Glutamatergic neuron (in vitro differentiated cells): ENCODE results near the gene CELF1. TPM values are rescaled to one million over a fixed set of nuclear protein-coding genes. Genes with fewer than 3 reads are reported as not detected.

Source experiments
- DNase-seq: peaks from one replicate; pipeline ENCODE4 v3.0.0; 2022
- H3K27ac Mint-ChIP-seq: one replicate; pipeline ENCODE4 v1.8.0; 2020; ENCODE audit warnings: mild to moderate bottlenecking, mixed read lengths, inconsistent platforms; ENCODE audit not compliant: unreplicated experiment
- H3K27me3 Mint-ChIP-seq: one replicate; pipeline ENCODE4 v1.8.0; 2020; ENCODE audit warnings: mild to moderate bottlenecking, moderate library complexity, mixed read lengths, inconsistent platforms; ENCODE audit not compliant: unreplicated experiment
- H3K36me3 Mint-ChIP-seq: one replicate; pipeline ENCODE4 v1.8.0; 2020; ENCODE audit warnings: mild to moderate bottlenecking, mixed read lengths, inconsistent platforms; ENCODE audit not compliant: unreplicated experiment
- H3K4me1 Mint-ChIP-seq: one replicate; pipeline ENCODE4 v1.8.0; 2020; ENCODE audit warnings: mild to moderate bottlenecking, low read depth, mixed read lengths, inconsistent platforms; ENCODE audit not compliant: unreplicated experiment
- H3K4me3 Mint-ChIP-seq: one replicate; pipeline ENCODE4 v1.8.0; 2020; ENCODE audit warnings: mild to moderate bottlenecking, mixed read lengths, inconsistent platforms; ENCODE audit not compliant: unreplicated experiment
- H3K9me3 Mint-ChIP-seq: one replicate; pipeline ENCODE4 v1.8.0; 2020; ENCODE audit warnings: mild to moderate bottlenecking, moderate library complexity, mixed read lengths, inconsistent platforms; ENCODE audit not compliant: unreplicated experiment
- total RNA-seq: library from RNA; stranded (reverse); fragmentation: NEBNext Ultra II Directional; extraction: Animal tissue kit (Norgen Biotek cat#: 25700); gene quantifications from one replicate; pipeline ENCODE4 v1.2.1, GENCODE V29; 2021; ENCODE audit not compliant: unreplicated experiment
- TF ChIP-seq, protein P1 (sequence below): fragments of 200-600 bp; sonication (generic); IDR thresholded peaks from one replicate; pipeline ENCODE4 v1.5.0; 2021; ENCODE audit not compliant: partially characterized antibody, unreplicated experiment

CELF1 gene
- total RNA-seq, 1 donor from 2014 or later: 261 TPM

DNA sequence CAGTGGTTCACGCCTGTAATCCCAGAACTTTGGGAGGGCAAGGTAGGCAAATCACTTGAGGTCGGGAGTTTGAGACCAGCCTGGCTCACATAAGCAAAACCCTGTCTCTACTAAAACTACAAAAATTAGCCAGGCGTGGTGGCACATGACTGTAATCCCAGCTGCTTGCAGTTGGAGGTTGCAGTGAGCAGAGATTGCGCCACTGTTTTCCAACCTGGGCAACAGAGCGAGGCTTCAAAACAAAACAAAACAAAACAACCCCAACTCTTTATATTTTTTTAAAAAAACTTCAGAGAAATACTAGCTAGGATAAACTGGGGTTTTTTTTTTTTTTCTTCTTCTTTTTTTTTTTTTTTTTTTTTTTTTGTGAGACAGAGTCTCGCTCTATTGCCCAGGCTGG, 72.2 kb downstream of the CELF1 start:
- Mint-ChIP-seq H3K27me3 (peaks cover 4% of the 10 kb centered on the region), H3K4me1 (peaks cover 1% of the 10 kb centered on the region), H3K4me3 (no peak overlapping the region), H3K36me3 (peaks cover 3% of the 10 kb centered on the region), H3K27ac (no peak overlapping the region), H3K9me3 (peaks cover 12% of the 10 kb centered on the region)
- TF ChIP-seq, protein P1, sequence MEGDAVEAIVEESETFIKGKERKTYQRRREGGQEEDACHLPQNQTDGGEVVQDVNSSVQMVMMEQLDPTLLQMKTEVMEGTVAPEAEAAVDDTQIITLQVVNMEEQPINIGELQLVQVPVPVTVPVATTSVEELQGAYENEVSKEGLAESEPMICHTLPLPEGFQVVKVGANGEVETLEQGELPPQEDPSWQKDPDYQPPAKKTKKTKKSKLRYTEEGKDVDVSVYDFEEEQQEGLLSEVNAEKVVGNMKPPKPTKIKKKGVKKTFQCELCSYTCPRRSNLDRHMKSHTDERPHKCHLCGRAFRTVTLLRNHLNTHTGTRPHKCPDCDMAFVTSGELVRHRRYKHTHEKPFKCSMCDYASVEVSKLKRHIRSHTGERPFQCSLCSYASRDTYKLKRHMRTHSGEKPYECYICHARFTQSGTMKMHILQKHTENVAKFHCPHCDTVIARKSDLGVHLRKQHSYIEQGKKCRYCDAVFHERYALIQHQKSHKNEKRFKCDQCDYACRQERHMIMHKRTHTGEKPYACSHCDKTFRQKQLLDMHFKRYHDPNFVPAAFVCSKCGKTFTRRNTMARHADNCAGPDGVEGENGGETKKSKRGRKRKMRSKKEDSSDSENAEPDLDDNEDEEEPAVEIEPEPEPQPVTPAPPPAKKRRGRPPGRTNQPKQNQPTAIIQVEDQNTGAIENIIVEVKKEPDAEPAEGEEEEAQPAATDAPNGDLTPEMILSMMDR: no peak
- no peak for DNase-seq

DNA sequence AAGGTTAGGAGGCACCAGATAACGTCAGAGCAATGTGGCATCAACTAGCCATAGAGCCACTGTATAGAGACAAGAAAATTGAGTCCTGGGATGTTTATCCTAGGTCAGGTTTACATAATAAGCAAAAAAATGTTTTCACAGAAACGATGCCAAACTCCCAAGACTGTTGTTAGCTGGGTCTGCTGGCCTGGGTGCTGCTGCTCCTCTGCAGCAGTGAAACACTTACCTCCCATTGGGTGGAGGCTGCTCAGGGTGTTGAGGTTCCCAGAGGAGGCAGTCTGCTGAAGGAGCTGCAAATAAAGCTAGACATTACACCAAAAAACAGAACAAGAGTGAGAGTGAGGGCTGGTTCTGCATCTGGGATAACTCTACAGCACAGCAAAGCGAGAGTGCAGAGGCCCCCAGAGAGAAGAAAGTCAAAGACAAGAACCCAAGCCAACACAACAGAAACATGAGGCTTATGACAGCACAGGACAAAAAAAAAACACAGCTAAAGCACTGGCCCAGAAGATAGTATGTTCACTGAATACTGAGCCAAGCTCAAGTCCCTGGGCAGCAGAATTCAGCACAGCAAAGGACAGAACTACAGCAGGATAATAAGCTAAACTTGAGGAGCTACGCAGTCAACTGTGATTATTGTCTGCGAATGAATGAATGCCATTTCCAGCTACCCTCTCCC, 74.1 kb downstream of the CELF1 start:
- Mint-ChIP-seq H3K4me3 (no peak overlapping the region), H3K36me3 (peaks cover 3% of the 10 kb centered on the region), H3K4me1 (peaks cover 9% of the 10 kb centered on the region), H3K27me3 (peaks cover 4% of the 10 kb centered on the region), H3K27ac (no peak overlapping the region), H3K9me3 (peaks cover 14% of the 10 kb centered on the region)
- TF ChIP-seq, protein P1: no peak
- DNase-seq: no peak

DNA sequence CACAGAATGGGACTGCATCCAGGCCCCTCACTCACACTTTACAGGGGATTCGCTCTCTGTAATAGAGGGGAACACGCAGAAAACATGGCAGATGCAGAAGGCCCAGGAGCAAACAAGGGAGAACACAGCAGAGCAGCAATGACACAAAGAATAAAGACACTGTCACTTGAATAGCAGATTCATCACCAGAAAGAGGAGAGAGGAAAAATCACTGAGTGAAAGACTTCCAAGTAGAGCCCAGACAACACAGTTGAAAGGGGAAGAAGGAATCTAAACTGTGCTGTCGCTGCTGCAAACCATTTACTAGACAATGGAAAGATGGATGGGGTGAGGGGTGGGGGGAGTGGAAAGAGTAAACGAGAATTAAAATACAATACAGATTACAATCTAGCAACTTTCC, 75.2 kb downstream of the CELF1 start:
- peaks cover 6% of the 10 kb centered on the region for H3K27me3 Mint-ChIP-seq
- TF ChIP-seq, protein P1: no peak
- no peak for DNase-seq
- no peak overlapping the region for H3K27ac Mint-ChIP-seq
- peaks cover 18% of the 10 kb centered on the region for H3K4me1 Mint-ChIP-seq
- H3K9me3 Mint-ChIP-seq: peaks cover 12% of the 10 kb centered on the region
- peaks cover 8% of the 10 kb centered on the region for H3K36me3 Mint-ChIP-seq
- H3K4me3 Mint-ChIP-seq: no peak overlapping the region

DNA sequence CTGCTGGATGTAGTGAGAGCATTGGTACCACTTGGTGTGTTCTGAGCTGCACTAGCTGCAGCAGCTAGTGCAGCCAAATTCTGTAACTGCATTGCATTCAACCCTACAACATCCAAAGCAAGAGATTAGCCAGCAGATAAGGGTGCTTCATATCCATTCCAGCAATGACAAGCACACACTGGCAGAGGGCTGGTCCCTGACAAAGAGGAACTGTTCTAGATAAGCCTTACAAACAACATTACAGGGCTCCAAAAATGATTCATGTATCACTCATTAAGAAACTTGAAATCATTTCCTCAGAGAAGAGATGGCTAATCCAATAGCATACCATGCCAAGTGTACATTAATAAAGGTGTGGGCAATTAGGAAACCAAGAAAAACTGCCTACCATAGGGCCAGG, 75.6 kb downstream of the CELF1 start:
- Mint-ChIP-seq H3K27ac (no peak overlapping the region), H3K27me3 (peaks cover 6% of the 10 kb centered on the region), H3K9me3 (peaks cover 12% of the 10 kb centered on the region), H3K4me1 (peaks cover 19% of the 10 kb centered on the region), H3K4me3 (no peak overlapping the region), H3K36me3 (peaks cover 8% of the 10 kb centered on the region)
- no peak for DNase-seq
- TF ChIP-seq, protein P1: no peak

DNA sequence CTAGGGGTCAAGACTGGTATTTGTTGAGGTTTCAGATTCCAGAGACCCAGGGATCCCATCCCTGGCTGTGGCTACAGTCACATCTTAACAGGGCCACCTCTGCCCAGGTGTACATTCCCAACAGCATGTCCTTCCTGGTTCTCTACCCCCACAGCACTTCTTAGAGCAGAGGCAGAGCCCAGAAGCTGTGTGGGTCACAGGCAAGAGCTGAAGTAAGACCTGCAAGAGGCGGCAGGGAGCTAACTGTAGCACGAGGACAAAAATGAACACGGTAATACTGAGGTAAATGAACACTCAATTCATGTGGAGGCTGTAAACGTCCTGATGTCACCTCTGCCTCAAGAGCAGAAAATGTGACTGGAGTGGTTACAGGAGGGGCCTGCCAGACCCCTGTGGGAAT, 82.3 kb downstream of the CELF1 start:
- Mint-ChIP-seq H3K4me3 (no peak overlapping the region), H3K27me3 (peaks cover 13% of the 10 kb centered on the region), H3K4me1 (peaks cover 53% of the 10 kb centered on the region), H3K27ac (no peak overlapping the region), H3K36me3 (peaks cover 5% of the 10 kb centered on the region), H3K9me3 (peaks cover 12% of the 10 kb centered on the region)
- DNase-seq: no peak
- TF ChIP-seq, protein P1: no peak
